ENCODE results near the gene HARS1. TPM values are rescaled to one million over a fixed set of nuclear protein-coding genes. Genes with fewer than 3 reads are reported as not detected.

HARS1 gene
- total and polyA plus RNA-seq, 2 of the 13 experiments (the other 11 are each of a cell fraction or from before 2014, with no cell fraction given) = 36.9 to 66.2 TPM

DNA sequence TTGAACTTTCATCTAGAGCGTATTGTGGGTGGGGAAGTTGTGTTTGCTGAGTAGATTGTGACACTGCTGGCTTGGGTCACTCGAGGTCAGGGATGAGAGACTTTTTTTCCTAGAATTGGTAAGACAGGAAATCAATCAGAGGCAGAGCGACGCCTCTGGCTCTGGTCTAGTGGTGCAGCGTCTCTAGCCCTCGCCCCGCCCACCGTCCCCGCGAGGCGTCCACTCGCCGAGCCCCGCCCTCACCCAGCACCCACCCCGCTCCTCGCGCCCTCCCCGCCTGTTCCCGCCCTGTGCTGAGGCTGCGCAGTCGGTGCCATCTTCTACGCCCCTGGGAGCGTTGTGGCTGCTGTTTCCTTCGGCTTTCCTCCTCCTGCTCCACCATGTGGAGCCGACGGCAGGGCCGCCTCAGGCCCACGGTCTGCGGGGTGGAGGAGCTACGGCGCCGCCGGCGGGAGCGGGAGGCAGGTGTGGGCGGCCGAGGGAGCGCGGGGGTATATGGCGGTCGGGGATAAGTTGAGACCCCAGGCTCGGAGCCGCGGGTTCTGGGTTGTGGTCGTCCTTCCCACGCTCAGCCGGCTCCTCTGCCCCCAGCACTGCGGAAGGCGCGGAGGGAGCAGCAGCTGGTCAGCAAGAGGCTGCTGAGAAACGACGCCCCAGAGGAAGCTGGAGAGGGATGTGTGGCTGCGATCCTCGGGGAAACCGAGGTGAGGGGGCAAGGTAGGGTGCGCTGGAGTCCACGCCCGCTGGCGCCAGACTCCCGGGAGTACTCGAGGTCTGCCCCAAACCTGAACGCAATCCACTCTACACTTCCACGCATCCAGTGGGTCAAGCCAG is 51.8 kb downstream of the HARS1 start, which contains the start of gene TMCO6:
Gene TMCO6, plus strand, starts transcription at position 304 of the 834 bp plus-strand sequence. Its CDS starts 77 bp downstream, at position 381.
- Histone ChIP-seq H3K36me3 (replicated peaks in 1 of 2; ENCODE audit: control insufficient read depth in 1 of 2, insufficient read depth in 2 of 2, low read length in 2 of 2) (peaks cover 8 to 22% of the 10 kb centered on the region in 2 experiments; a peak in 4 of 5 replicates), H3K27me3 (ENCODE audit: control insufficient read depth in 1 of 2, insufficient read depth in 2 of 2, low read length in 2 of 2) (no peaks in the 10 kb centered on the region), H3K79me2 (ENCODE audit: insufficient read depth, low read length) (peaks cover 23% of the 10 kb centered on the region), H3K4me1 (ENCODE audit: insufficient read depth, low read length) (peaks cover 67% of the 10 kb centered on the region), H4K20me1 (ENCODE audit: insufficient read depth, low read length) (no peaks in the 10 kb centered on the region), H3K9me3 (ENCODE audit: low read length) (no peaks in the 10 kb centered on the region), H3K9ac (ENCODE audit: insufficient read depth, low read depth, low read length) (peak within 1 kb of the TSS; percentile 87), H3K4me3 (replicated peaks in 1 of 3; ENCODE audit: insufficient read depth in 1 of 3, low read depth in 2 of 3, low read length in 3 of 3) (peak within 1 kb of the TSS; percentile 67 to 89 (median 71)), H3K4me2 (ENCODE audit: low read depth, low read length) (peak within 1 kb of the TSS; percentile 88), H2AFZ (ENCODE audit: low read length) (no peak within 1 kb of the TSS), H3K27ac (ENCODE audit: extremely low read length, insufficient read depth, low read length) (peak within 1 kb of the TSS; percentile 94)
- 0% methylated on average over 10 of the region's 63 CpGs for WGBS (ENCODE audit: low lambda C conversion rate)
- CTCF ChIA-PET (ENCODE audit: low intra/inter-chr PET ratio, low total read pairs) = interaction anchor here (1.4 kb wide), 1 partner anchor 64 kb away, joined by 7 read pairs; no protein-coding TSS in a partner anchor
- intact Hi-C loops (cut with micrococcal nuclease; ENCODE audit: unreplicated experiment) = loop anchor here (1.0 to 2.0 kb wide), 3 partner anchors 51 to 92 kb away; partner anchors contain the start of genes EIF4EBP3, HARS1 and HARS2
- TSS peak; percentile 57 for BruUV-seq (replicated peaks)
- DNase-seq (ENCODE audit: low spot score) = peak; percentile 99
- in situ Hi-C loops (cut with HindIII; ENCODE audit: extremely low pct_ligation_motif_present, low pct_unique_long_range_greater_than_20kb) = no loop called here
- POLR2A ChIA-PET = interaction anchor here (0.9 to 6.5 kb wide), 17 partner anchors 8 to 293 kb away, joined by 3 to 84 read pairs (median 5); partner anchors contain the start of genes ANKHD1, EIF4EBP3, HARS1 and HARS2
- FAIRE-seq = peak; percentile 100
- ATAC-seq = peak; percentile 90
- no peak for TF ChIP-seq ZNF850 (CRISPR knock-in tag; conservative IDR thresholded peaks at IDR 0.05)
- TF ChIP-seq ZNF17 (CRISPR knock-in tag; IDR thresholded peaks at IDR 0.05) = no peak
- no peak for TF ChIP-seq U2AF1 (optimal IDR thresholded peaks at IDR 0.05; ENCODE audit: low read depth, low read length)
- TF ChIP-seq SMARCC2 (IDR thresholded peaks at IDR 0.05) = no peak
- TF ChIP-seq, protein P1, sequence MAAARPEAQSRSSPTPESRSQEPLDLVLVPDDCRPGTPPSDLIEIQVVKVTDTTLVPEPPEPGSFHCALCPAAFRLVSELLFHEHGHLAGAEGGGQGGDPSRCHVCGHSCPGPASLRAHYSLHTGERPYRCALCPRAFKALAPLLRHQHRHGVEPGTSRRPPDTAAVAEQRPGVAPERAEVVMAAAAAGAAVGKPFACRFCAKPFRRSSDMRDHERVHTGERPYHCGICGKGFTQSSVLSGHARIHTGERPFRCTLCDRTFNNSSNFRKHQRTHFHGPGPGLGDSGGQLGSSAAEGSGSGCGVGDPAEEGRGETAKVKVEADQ (CRISPR knock-in tag; IDR thresholded peaks at IDR 0.05; ENCODE audit: borderline replicate concordance) = no peak
- TF ChIP-seq U2AF2 (IDR thresholded peaks at IDR 0.05; ENCODE audit: low read depth, low read length) = no peak
- no peak for TF ChIP-seq NFE2 (CRISPR knock-in tag; IDR thresholded peaks at IDR 0.05)
- TF ChIP-seq, protein P2, sequence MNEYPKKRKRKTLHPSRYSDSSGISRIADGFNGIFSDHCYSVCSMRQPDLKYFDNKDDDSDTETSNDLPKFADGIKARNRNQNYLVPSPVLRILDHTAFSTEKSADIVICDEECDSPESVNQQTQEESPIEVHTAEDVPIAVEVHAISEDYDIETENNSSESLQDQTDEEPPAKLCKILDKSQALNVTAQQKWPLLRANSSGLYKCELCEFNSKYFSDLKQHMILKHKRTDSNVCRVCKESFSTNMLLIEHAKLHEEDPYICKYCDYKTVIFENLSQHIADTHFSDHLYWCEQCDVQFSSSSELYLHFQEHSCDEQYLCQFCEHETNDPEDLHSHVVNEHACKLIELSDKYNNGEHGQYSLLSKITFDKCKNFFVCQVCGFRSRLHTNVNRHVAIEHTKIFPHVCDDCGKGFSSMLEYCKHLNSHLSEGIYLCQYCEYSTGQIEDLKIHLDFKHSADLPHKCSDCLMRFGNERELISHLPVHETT (CRISPR knock-in tag; conservative IDR thresholded peaks at IDR 0.05) = peak; percentile 46
- TF ChIP-seq MTF1 (CRISPR knock-in tag; IDR thresholded peaks at IDR 0.05) = no peak
- TF ChIP-seq, protein P3, sequence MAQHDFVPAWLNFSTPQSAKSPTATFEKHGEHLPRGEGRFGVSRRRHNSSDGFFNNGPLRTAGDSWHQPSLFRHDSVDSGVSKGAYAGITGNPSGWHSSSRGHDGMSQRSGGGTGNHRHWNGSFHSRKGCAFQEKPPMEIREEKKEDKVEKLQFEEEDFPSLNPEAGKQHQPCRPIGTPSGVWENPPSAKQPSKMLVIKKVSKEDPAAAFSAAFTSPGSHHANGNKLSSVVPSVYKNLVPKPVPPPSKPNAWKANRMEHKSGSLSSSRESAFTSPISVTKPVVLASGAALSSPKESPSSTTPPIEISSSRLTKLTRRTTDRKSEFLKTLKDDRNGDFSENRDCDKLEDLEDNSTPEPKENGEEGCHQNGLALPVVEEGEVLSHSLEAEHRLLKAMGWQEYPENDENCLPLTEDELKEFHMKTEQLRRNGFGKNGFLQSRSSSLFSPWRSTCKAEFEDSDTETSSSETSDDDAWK (CRISPR knock-in tag; IDR thresholded peaks at IDR 0.05) = no peak
- TF ChIP-seq ZNF747 (CRISPR knock-in tag; IDR thresholded peaks at IDR 0.05; ENCODE audit: borderline replicate concordance) = peak; percentile 83
- no peak for TF ChIP-seq MBNL3 (CRISPR knock-in tag; conservative IDR thresholded peaks at IDR 0.05)
- no peak for TF ChIP-seq ZNF441 (CRISPR knock-in tag; IDR thresholded peaks at IDR 0.05; ENCODE audit: borderline replicate concordance)
- TF ChIP-seq MAF1 (CRISPR knock-in tag; IDR thresholded peaks at IDR 0.05; ENCODE audit: borderline replicate concordance) = peak; percentile 70; the same call in 1 of the 2 replicates
- TF ChIP-seq ERF (CRISPR knock-in tag; IDR thresholded peaks at IDR 0.05) = peak; percentile 82
- TF ChIP-seq, protein P4, sequence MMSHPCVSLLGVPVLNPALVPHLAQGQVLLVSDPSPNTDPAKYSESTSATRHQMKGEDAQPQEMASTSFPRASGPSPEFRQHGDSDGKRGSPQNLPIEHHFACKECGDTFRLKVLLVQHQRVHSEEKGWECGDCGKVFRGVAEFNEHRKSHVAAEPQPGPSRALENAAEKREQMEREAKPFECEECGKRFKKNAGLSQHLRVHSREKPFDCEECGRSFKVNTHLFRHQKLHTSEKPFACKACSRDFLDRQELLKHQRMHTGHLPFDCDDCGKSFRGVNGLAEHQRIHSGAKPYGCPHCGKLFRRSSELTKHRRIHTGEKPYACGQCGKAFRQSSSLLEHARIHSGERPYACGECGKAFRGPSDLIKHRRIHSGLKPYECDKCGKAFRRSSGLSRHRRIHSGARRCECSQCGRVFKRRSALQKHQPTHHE (CRISPR knock-in tag; IDR thresholded peaks at IDR 0.05; ENCODE audit: borderline replicate concordance) = peak; percentile 62; the same call in 1 of the 2 replicates
- no peak for TF ChIP-seq NFE2L1 (CRISPR knock-in tag; IDR thresholded peaks at IDR 0.05; ENCODE audit: borderline replicate concordance)
- TF ChIP-seq NCOA5 (CRISPR knock-in tag; IDR thresholded peaks at IDR 0.05) = no peak
- TF ChIP-seq HNF4A (CRISPR knock-in tag; IDR thresholded peaks at IDR 0.05) = peak; percentile 85
- no peak for TF ChIP-seq TCF7L2 (IDR thresholded peaks at IDR 0.05; ENCODE audit: low read depth, low read length)
